Peyer's patch (tissue), 4 donors: ENCODE measurements around the gene FRMPD2. TPM values are rescaled to one million over a fixed set of nuclear protein-coding genes. Genes with fewer than 3 reads are reported as not detected.

Source experiments
- DNase-seq, 3 donors: peaks; one replicate each; pipeline ENCODE4 v3.0.0-alpha.2; 2017 to 2019
- H3K27ac ChIP-seq, 4 donors: fragments of 200-600 bp; sonication (generic); one replicate each; pipeline ENCODE4 v1.5.1; 2016 to 2019
- H3K27me3 ChIP-seq, 2 donors: fragments of 200-600 bp; sonication (generic); one replicate each; pipeline ENCODE4 v1.5.1; 2019
- H3K36me3 ChIP-seq, 3 donors: fragments of 200-600 bp; sonication (generic); one replicate each; pipeline ENCODE4 v1.5.1; 2016 to 2019
- H3K4me1 ChIP-seq, 4 donors: fragments of 200-600 bp; sonication (generic); one replicate each; pipeline ENCODE4 v1.5.1; 2016 to 2019
- H3K4me3 ChIP-seq, 4 donors: fragments of 200-600 bp; sonication (generic); 1 replicate in 3 of 4; 2 replicates in 1 of 4; pipeline ENCODE4 v1.5.1; 2016 to 2019; ENCODE audit warnings: mild to moderate bottlenecking in 1 of 4
- H3K9me3 ChIP-seq, 4 donors: fragments of 200-600 bp; sonication (generic); one replicate each; pipeline ENCODE4 v1.5.1; 2016 to 2019; ENCODE audit warnings: mild to moderate bottlenecking in 1 of 4
- POLR2A ChIP-seq, 2 donors: fragments of 450-650 bp; IDR thresholded peaks; one replicate each; pipeline ENCODE4 v1.5.1; 2017; ENCODE audit warnings: antibody characterized with exemption in 2 of 2, mild to moderate bottlenecking in 2 of 2, moderate library complexity in 2 of 2
- total RNA-seq, 4 donors: library from RNA; depleted of rRNA; stranded (reverse); fragments of >200 nt; gene quantifications; one replicate each; pipeline ENCODE4 v1.1.0, GENCODE V29; 2016
- TF ChIP-seq, protein P1 (sequence below), 6 experiments: fragments of 450-650 bp in 4 of 6; fragments of 200-600 bp in 2 of 6; sonication (generic) in 1 of 6; IDR thresholded peaks; one replicate each; pipeline ENCODE4 v1.5.1; 2017 to 2019; ENCODE audit warnings: antibody characterized with exemption in 6 of 6, mild to moderate bottlenecking in 3 of 6, moderate library complexity in 1 of 6

The FRMPD2 gene
- total RNA-seq, 4 donors from 2014 or later = not detected

GRCh38 chr10:48254750-48255512 lies 19.6 kb downstream of the FRMPD2 start:
- no peaks in the 10 kb centered on the region for H3K9me3 ChIP-seq
- H3K4me3 ChIP-seq = no peak overlapping the region
- DNase-seq = no peak
- TF ChIP-seq, protein P1, sequence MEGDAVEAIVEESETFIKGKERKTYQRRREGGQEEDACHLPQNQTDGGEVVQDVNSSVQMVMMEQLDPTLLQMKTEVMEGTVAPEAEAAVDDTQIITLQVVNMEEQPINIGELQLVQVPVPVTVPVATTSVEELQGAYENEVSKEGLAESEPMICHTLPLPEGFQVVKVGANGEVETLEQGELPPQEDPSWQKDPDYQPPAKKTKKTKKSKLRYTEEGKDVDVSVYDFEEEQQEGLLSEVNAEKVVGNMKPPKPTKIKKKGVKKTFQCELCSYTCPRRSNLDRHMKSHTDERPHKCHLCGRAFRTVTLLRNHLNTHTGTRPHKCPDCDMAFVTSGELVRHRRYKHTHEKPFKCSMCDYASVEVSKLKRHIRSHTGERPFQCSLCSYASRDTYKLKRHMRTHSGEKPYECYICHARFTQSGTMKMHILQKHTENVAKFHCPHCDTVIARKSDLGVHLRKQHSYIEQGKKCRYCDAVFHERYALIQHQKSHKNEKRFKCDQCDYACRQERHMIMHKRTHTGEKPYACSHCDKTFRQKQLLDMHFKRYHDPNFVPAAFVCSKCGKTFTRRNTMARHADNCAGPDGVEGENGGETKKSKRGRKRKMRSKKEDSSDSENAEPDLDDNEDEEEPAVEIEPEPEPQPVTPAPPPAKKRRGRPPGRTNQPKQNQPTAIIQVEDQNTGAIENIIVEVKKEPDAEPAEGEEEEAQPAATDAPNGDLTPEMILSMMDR (IDR thresholded peaks at IDR 0.05) = no peak
- no peak for TF ChIP-seq POLR2A (IDR thresholded peaks at IDR 0.05)
- H3K4me1 ChIP-seq = peaks cover 0 to 8% (median 0%) of the 10 kb centered on the region in 4 donors
- no peaks in the 10 kb centered on the region for H3K27me3 ChIP-seq
- H3K36me3 ChIP-seq = no peaks in the 10 kb centered on the region
- no peak overlapping the region for H3K27ac ChIP-seq

- no peaks in the 10 kb centered on the region for H3K36me3 ChIP-seq
- peaks cover 0 to 8% (median 0%) of the 10 kb centered on the region in 4 donors for H3K4me1 ChIP-seq
- no peak for TF ChIP-seq POLR2A (IDR thresholded peaks at IDR 0.05)
- TF ChIP-seq, protein P1 (IDR thresholded peaks at IDR 0.05) = no peak
- DNase-seq = no peak
- H3K27me3 ChIP-seq = no peaks in the 10 kb centered on the region
- no peak overlapping the region for H3K4me3 ChIP-seq
- H3K9me3 ChIP-seq = no peaks in the 10 kb centered on the region
- H3K27ac ChIP-seq = no peak overlapping the region
These were observed 20.4 kb downstream of the FRMPD2 start for GRCh38 chr10:48253970-48254657.

- TF ChIP-seq, protein P1 (IDR thresholded peaks at IDR 0.05) = no peak
- TF ChIP-seq POLR2A (IDR thresholded peaks at IDR 0.05) = no peak
- Histone ChIP-seq H3K4me1 (peaks cover 0 to 8% (median 0%) of the 10 kb centered on the region in 4 donors), H3K27me3 (no peaks in the 10 kb centered on the region), H3K4me3 (no peak overlapping the region), H3K36me3 (no peaks in the 10 kb centered on the region), H3K27ac (no peak overlapping the region), H3K9me3 (no peaks in the 10 kb centered on the region)
- DNase-seq = no peak
These were observed 22.2 kb downstream of the FRMPD2 start for GRCh38 chr10:48252354-48252650.

- Histone ChIP-seq H3K4me3 (no peak overlapping the region), H3K27ac (no peak overlapping the region), H3K4me1 (peaks cover 0 to 8% (median 0%) of the 10 kb centered on the region in 4 donors), H3K27me3 (no peaks in the 10 kb centered on the region), H3K9me3 (no peaks in the 10 kb centered on the region), H3K36me3 (no peaks in the 10 kb centered on the region)
- TF ChIP-seq POLR2A (IDR thresholded peaks at IDR 0.05) = no peak
- TF ChIP-seq, protein P1 (IDR thresholded peaks at IDR 0.05) = no peak
- DNase-seq = no peak
These were observed 22.8 kb downstream of the FRMPD2 start for GRCh38 chr10:48251525-48252353.

DNA sequence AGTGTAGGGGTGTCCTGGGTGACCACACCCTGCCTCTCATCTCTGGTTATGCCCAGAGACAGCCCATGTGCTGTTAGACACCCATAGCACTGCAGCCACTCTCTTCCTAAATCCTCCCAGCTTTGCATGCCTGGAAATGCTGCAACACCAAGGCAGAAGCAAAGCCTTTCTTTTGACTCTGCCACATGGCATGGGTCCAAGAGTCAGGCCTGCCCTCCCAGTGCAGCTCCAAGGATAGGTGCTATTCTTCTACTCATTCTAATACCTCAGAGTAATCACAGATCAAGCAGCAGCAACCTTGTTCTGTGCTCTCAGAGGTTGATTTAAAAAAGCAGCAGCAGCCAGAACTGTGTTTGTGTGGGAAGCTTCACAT lies 23.4 kb downstream of the FRMPD2 start:
- Histone ChIP-seq H3K27me3 (no peaks in the 10 kb centered on the region), H3K27ac (no peak overlapping the region), H3K4me3 (no peak overlapping the region), H3K9me3 (no peaks in the 10 kb centered on the region), H3K36me3 (no peaks in the 10 kb centered on the region), H3K4me1 (peaks cover 0 to 8% (median 0%) of the 10 kb centered on the region in 4 donors)
- no peak for DNase-seq
- TF ChIP-seq POLR2A (IDR thresholded peaks at IDR 0.05) = no peak
- TF ChIP-seq, protein P1 (IDR thresholded peaks at IDR 0.05) = no peak
